ENCODE measurements around the gene OPTN. TPM values are rescaled to one million over a fixed set of nuclear protein-coding genes. Genes with fewer than 3 reads are reported as not detected.
"Not testable (repeated sequence)": the region's sequence is repeated elsewhere in the genome, so short reads cannot be mapped to it uniquely, and the experiment has no call there.

Gene OPTN
- total RNA-seq, 1 donor from 2014 or later: 70.9 TPM

GRCh38 chr10:13118784-13119410 lies 18.9 kb downstream of the OPTN start:
- no peak for DNase-seq (ENCODE audit: low read depth in 2 of 2)

- DNase-seq (ENCODE audit: low read depth in 2 of 2): no peak
Measured at GRCh38 chr10:13120786-13121499, 21.0 kb downstream of the OPTN start.

- no peak for DNase-seq (ENCODE audit: low read depth in 2 of 2)
Measured at GRCh38 chr10:13121500-13121854, 21.5 kb downstream of the OPTN start.

- no peak for DNase-seq (ENCODE audit: low read depth in 2 of 2)
Measured at GRCh38 chr10:13136651-13137050, 36.7 kb downstream of the OPTN start.

- no peak for DNase-seq (ENCODE audit: low read depth in 2 of 2)
Measured at GRCh38 chr10:13139150-13139549, 39.2 kb downstream of the OPTN start.

- DNase-seq (ENCODE audit: low read depth in 2 of 2): no peak
Measured at GRCh38 chr10:13139676-13140075, 39.7 kb downstream of the OPTN start.

GRCh38 chr10:13140627-13141190 lies 40.7 kb downstream of the OPTN start:
- DNase-seq (ENCODE audit: low read depth in 2 of 2): no peak

GRCh38 chr10:13143766-13144165 lies 43.8 kb downstream of the OPTN start:
- DNase-seq (ENCODE audit: low read depth in 2 of 2): no peak

- no peak for DNase-seq (ENCODE audit: low read depth in 2 of 2)
Measured at GRCh38 chr10:13144814-13145213, 44.9 kb downstream of the OPTN start.

GRCh38 chr10:13146379-13146778 lies 46.4 kb downstream of the OPTN start:
- no peak for DNase-seq (ENCODE audit: low read depth in 2 of 2)

- no peak for DNase-seq (ENCODE audit: low read depth in 2 of 2)
Measured at GRCh38 chr10:13147161-13147560, 47.2 kb downstream of the OPTN start.

GRCh38 chr10:13152296-13152695 lies 52.3 kb downstream of the OPTN start:
- no peak for DNase-seq (ENCODE audit: low read depth in 2 of 2)

GRCh38 chr10:13155860-13156259 lies 55.9 kb downstream of the OPTN start:
- not testable (repeated sequence) for DNase-seq (ENCODE audit: low read depth in 2 of 2)

- DNase-seq (ENCODE audit: low read depth in 2 of 2): no peak
Measured at GRCh38 chr10:13158401-13158800, 58.4 kb downstream of the OPTN start.

GRCh38 chr10:13160934-13161856 lies 61.2 kb downstream of the OPTN start, which contains the start of gene MCM10:
TSS of gene MCM10 (plus strand) at chr10:13161558. CDS start at chr10:13164203, 2,645 bp downstream.
- peak; percentile 99 to 100 for DNase-seq (ENCODE audit: low read depth in 2 of 2)

- DNase-seq (ENCODE audit: low read depth in 2 of 2): no peak
Measured at GRCh38 chr10:13161857-13162271, 61.9 kb downstream of the OPTN start.

- no peak for DNase-seq (ENCODE audit: low read depth in 2 of 2)
Measured at GRCh38 chr10:13163859-13164258, 63.9 kb downstream of the OPTN start.

GRCh38 chr10:13165177-13165576 lies 65.2 kb downstream of the OPTN start:
- DNase-seq (ENCODE audit: low read depth in 2 of 2): no peak

- no peak for DNase-seq (ENCODE audit: low read depth in 2 of 2)
Measured at GRCh38 chr10:13167568-13167967, 67.6 kb downstream of the OPTN start.

GRCh38 chr10:13168781-13169180 lies 68.8 kb downstream of the OPTN start:
- DNase-seq (ENCODE audit: low read depth in 2 of 2): no peak

- no peak for DNase-seq (ENCODE audit: low read depth in 2 of 2)
Measured at GRCh38 chr10:13173616-13174015, 73.7 kb downstream of the OPTN start.

GRCh38 chr10:13180788-13181187 lies 80.8 kb downstream of the OPTN start:
- no peak for DNase-seq (ENCODE audit: low read depth in 2 of 2)
